HepG2 (cell line): Measurements from ENCODE around the gene GALNT17. TPM values are rescaled to one million over a fixed set of nuclear protein-coding genes. Genes with fewer than 3 reads are reported as not detected.

ENCODE experiments used
- ATAC-seq: fragments of 200-7000 bp; cut with Tn5 transposase; 3 replicates; pipeline ENCODE4 v1.9.1; 2020; ENCODE audit warnings: mild to moderate bottlenecking, moderate library complexity
- BruUV-seq: library from RNA; stranded (reverse); fragments of 400-500 nt; replicated peaks from 2 replicates; lab custom pipeline; 2021; lab: Mats Ljungman, UMichigan
- CTCF ChIA-PET: fragments of 300-600 bp; formaldehyde crosslinking; extraction: SDS; loops from one replicate; lab custom pipeline; 2021; ENCODE audit warnings: low total read pairs, inconsistent platforms, low intra/inter-chr PET ratio; lab: Yijun Ruan, JAX
- POLR2A ChIA-PET: fragments of 350-600 bp; sonication (Branson Sonifier 250); formaldehyde crosslinking; loops from one replicate; lab custom pipeline; 2020; ENCODE audit warnings: antibody characterized with exemption, inconsistent platforms; lab: Yijun Ruan, JAX
- DNase-seq: peaks from one replicate; pipeline ENCODE4 v3.0.0-alpha.2; 2015; ENCODE audit warnings: low spot score
- FAIRE-seq: peaks from 3 replicates; lab custom pipeline; 2011; peaks lifted over from hg19 to GRCh38; lab: Jason Lieb, UNC
- H2AFZ ChIP-seq: one replicate; pipeline ENCODE4 v1.6.1; 2011; ENCODE audit warnings: low read length, inconsistent platforms
- H3K27ac ChIP-seq: fragments of 300-600 bp; 3 replicates; pipeline ENCODE4 v1.8.0; 2011; ENCODE audit warnings: mixed run types, mild to moderate bottlenecking, mixed read lengths, low read length, inconsistent platforms; ENCODE audit not compliant: insufficient read depth; ENCODE audit errors: extremely low read length
- H3K27me3 ChIP-seq, 2 experiments: fragments of 200-600 bp in 1 of 2; 2 replicates in 1 of 2; 3 replicates in 1 of 2; pipeline versions ENCODE4 v1.6.0 to v1.8.0; 2011; ENCODE audit warnings: low read length in 2 of 2, mild to moderate bottlenecking in 2 of 2, moderate library complexity in 2 of 2, inconsistent platforms in 1 of 2; ENCODE audit not compliant: insufficient read depth in 2 of 2, control insufficient read depth in 1 of 2
- H3K36me3 ChIP-seq, 2 experiments: fragments of 200-600 bp in 1 of 2; replicated peaks in 1 of 2; 2 replicates in 1 of 2; 3 replicates in 1 of 2; pipeline versions ENCODE4 v1.5.1 to v1.8.0; 2011; ENCODE audit warnings: low read length in 2 of 2, inconsistent platforms in 1 of 2; ENCODE audit not compliant: insufficient read depth in 2 of 2, control insufficient read depth in 1 of 2
- H3K4me1 ChIP-seq: 2 replicates; pipeline ENCODE4 v1.5.1; 2012; ENCODE audit warnings: low read length, inconsistent platforms; ENCODE audit not compliant: insufficient read depth
- H3K4me2 ChIP-seq: 2 replicates; pipeline ENCODE4 v1.6.0; 2011; ENCODE audit warnings: low read depth, low read length, inconsistent platforms
- H3K4me3 ChIP-seq, 3 experiments: fragments of 200-600 bp in 1 of 3; sonication (generic), shearing (Covaris generic) in 1 of 3; replicated peaks in 1 of 3; 2 replicates each; pipeline ENCODE4 v1.5.1; 2011 to 2016; ENCODE audit warnings: low read length in 3 of 3, inconsistent platforms in 2 of 3, low read depth in 2 of 3, mild to moderate bottlenecking in 2 of 3, control low read depth in 1 of 3, mixed read lengths in 1 of 3; ENCODE audit not compliant: insufficient read depth in 1 of 3
- H3K79me2 ChIP-seq: one replicate; pipeline ENCODE4 v1.6.1; 2011; ENCODE audit warnings: low read length, inconsistent platforms; ENCODE audit not compliant: insufficient read depth
- H3K9ac ChIP-seq: 2 replicates; pipeline ENCODE4 v1.6.0; 2011; ENCODE audit warnings: mild to moderate bottlenecking, low read depth, low read length, inconsistent platforms; ENCODE audit not compliant: insufficient read depth
- H3K9me3 ChIP-seq: 2 replicates; pipeline ENCODE4 v1.5.1; 2012; ENCODE audit warnings: mild to moderate bottlenecking, low read length
- H4K20me1 ChIP-seq: 2 replicates; pipeline ENCODE4 v1.6.0; 2011; ENCODE audit warnings: inconsistent platforms, mild to moderate bottlenecking, low read length, moderate library complexity; ENCODE audit not compliant: insufficient read depth
- ARID4A ChIP-seq: sonication (generic); formaldehyde crosslinking; IDR thresholded peaks from 2 replicates; pipeline ENCODE4 v1.5.0; 2020; ENCODE audit warnings: mild to moderate bottlenecking, missing genetic modification reagents, borderline replicate concordance
- CENPBD1 ChIP-seq: sonication (generic); formaldehyde crosslinking; IDR thresholded peaks from 2 replicates; pipeline ENCODE4 v1.8.0; 2022; ENCODE audit warnings: missing genetic modification reagents, low read depth, mild to moderate bottlenecking, borderline replicate concordance
- HMGXB4 ChIP-seq, 2 experiments: sonication (generic) in 1 of 2; formaldehyde crosslinking in 1 of 2; IDR thresholded peaks; 2 replicates each; pipeline versions ENCODE4 v1.4.0 to v1.6.1; 2018 to 2020; ENCODE audit warnings: missing genetic modification reagents in 2 of 2, borderline replicate concordance in 1 of 2, low read depth in 1 of 2, mild to moderate bottlenecking in 1 of 2, missing biosample characterization in 1 of 2
- MAFG ChIP-seq: sonication (generic); formaldehyde crosslinking; IDR thresholded peaks from 2 replicates; pipeline ENCODE4 v1.5.1; 2020; ENCODE audit warnings: mild to moderate bottlenecking, missing genetic modification reagents
- PBX2 ChIP-seq: IDR thresholded peaks from 2 replicates; pipeline ENCODE4 v1.6.1; 2016; ENCODE audit warnings: control low read depth
- PCBP1 ChIP-seq: fragments of 200-400 bp; formaldehyde crosslinking; IDR thresholded peaks from 2 replicates; pipeline ENCODE4 v1.6.1; 2017; ENCODE audit warnings: mild to moderate bottlenecking, low read depth, low read length, borderline replicate concordance
- PHF5A ChIP-seq: IDR thresholded peaks from one replicate; pipeline ENCODE4 v1.6.1; 2018; ENCODE audit warnings: low read depth, missing genetic modification reagents; ENCODE audit not compliant: unreplicated experiment
- SNRNP70 ChIP-seq: fragments of 200-400 bp; formaldehyde crosslinking; IDR thresholded peaks from 2 replicates; pipeline ENCODE4 v1.6.1; 2017; ENCODE audit warnings: mild to moderate bottlenecking, low read depth, low read length, moderate library complexity
- ZNF34 ChIP-seq: sonication (generic); formaldehyde crosslinking; IDR thresholded peaks from 2 replicates; pipeline ENCODE4 v1.4.0; 2020; ENCODE audit warnings: mild to moderate bottlenecking, missing genetic modification reagents, borderline replicate concordance
- ZNF350 ChIP-seq: sonication (generic); formaldehyde crosslinking; IDR thresholded peaks from 2 replicates; pipeline ENCODE4 v1.4.0; 2020; ENCODE audit warnings: mild to moderate bottlenecking, low read depth, missing genetic modification reagents, borderline replicate concordance
- WGBS: methylation state at CpG from one replicate; pipeline ENCODE4 v1.1.6; 2017; ENCODE audit warnings: low lambda C conversion rate; 5-methylcytosine and 5-hydroxymethylcytosine counted together
- in situ Hi-C: cut with HindIII; loops from 2 replicates; pipeline ENCODE4 v1.10.0; 2017; ENCODE audit warnings: low pct_unique_long_range_greater_than_20kb; ENCODE audit not compliant: extremely low pct_ligation_motif_present
- intact Hi-C: fragments of 100-400 bp; cut with micrococcal nuclease; formaldehyde crosslinking; loops from one replicate; pipeline ENCODE4 v1.10.0; 2022; ENCODE audit not compliant: unreplicated experiment
- polyA plus RNA-seq, 8 experiments: library from polyadenylated mRNA; depleted of rRNA in 3 of 8; stranded (reverse) in 7 of 8; unstranded in 1 of 8; fragments of >200 nt; fragmentation: Illumina TruSeq in 4 of 8; extraction: Trizol in 4 of 8; gene quantifications; 2 replicates each; pipeline versions ENCODE4 v1.2.1 to v1.2.3, GENCODE V29; 2011 to 2016; ENCODE audit warnings: low read depth in 4 of 8, missing spikeins in 1 of 8, mixed read lengths in 1 of 8; ENCODE audit not compliant: insufficient read depth in 1 of 8
- total RNA-seq, 5 experiments: library from RNA; depleted of rRNA; stranded (reverse); fragments of >200 nt; fragmentation: Illumina TruSeq; extraction: Trizol; gene quantifications; 2 replicates each; pipeline ENCODE4 v1.2.3, GENCODE V29; 2016; ENCODE audit warnings: low read depth in 1 of 5

GALNT17 gene
- total and polyA plus RNA-seq, 2 of the 13 experiments (the other 11 are each of a cell fraction or from before 2014, with no cell fraction given): not detected

- no peak overlapping the region for H3K27ac ChIP-seq
- in situ Hi-C loops (no loop called here), intact Hi-C loops (no loop called here)
- CTCF ChIA-PET: no interaction called here
- TF ChIP-seq PCBP1 (no peak), PBX2 (CRISPR knock-in tag) (no peak), ZNF350 (no peak), ARID4A (CRISPR knock-in tag) (no peak), ZNF34 (CRISPR knock-in tag) (no peak), HMGXB4 (CRISPR knock-in tag; IDR thresholded peaks at IDR 0.05; ENCODE audit: borderline replicate concordance in 1 of 2, low read depth in 1 of 2) (no peak), CENPBD1 (no peak), SNRNP70 (no peak), MAFG (CRISPR knock-in tag) (no peak), PHF5A (CRISPR knock-in tag) (no peak)
- no peak for FAIRE-seq
- no peak overlapping the region for H3K9ac ChIP-seq
- no peaks in the 10 kb centered on the region; a peak in 1 of 5 replicates for H3K27me3 ChIP-seq
- no peaks in the 10 kb centered on the region for H4K20me1 ChIP-seq
- WGBS: 73% methylated on average over 7 of the region's 7 CpGs
- BruUV-seq: no TSS peak
- peaks cover 17% of the 10 kb centered on the region; the same call in 1 of the 2 replicates for H3K9me3 ChIP-seq
- H3K36me3 ChIP-seq: no peaks in the 10 kb centered on the region
- no peak overlapping the region for H2AFZ ChIP-seq
- ATAC-seq: no peak
- no peak for DNase-seq
- H3K4me1 ChIP-seq: no peaks in the 10 kb centered on the region
- POLR2A ChIA-PET: no interaction called here
- H3K4me3 ChIP-seq: no peak overlapping the region
- no peak overlapping the region for H3K4me2 ChIP-seq
- H3K79me2 ChIP-seq: no peaks in the 10 kb centered on the region
Observed at GRCh38 chr7:71362240-71362639, 230.3 kb downstream of the GALNT17 start.
